Measurements from ENCODE around the gene RNASE7.

DNA sequence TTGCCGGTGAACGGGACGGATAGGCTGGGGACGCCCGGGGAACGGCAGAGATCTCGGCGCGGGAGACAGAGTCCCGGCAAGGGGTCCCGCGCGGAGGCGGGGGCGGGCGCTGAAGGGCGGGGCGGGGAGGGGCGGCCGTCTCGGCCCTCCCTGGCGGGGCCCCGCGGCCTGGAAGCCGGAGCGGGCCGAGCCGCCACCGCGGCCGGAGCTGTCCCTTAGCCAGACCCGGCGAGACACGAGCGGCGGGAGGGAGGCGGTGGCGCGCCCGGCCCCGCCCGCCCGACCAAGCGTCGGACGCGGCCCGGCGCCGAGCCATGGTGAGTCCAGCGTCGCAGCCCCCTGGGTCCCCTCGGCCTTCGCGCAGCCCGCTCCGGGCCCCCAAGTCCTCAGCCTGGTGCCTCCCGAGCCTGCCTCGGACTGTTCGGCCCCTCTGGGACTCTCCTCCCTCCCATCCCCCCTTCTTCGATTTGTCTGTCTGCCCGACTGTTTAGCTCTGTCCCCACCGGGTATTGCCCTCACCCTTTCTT, 28.0 kb downstream of the RNASE7 start, which contains the start of gene ARHGEF40:
- no peak for TF ChIP-seq CTCF (tag by site-specific recombination; IDR thresholded peaks at IDR 0.05)
- TF ChIP-seq, protein P1, sequence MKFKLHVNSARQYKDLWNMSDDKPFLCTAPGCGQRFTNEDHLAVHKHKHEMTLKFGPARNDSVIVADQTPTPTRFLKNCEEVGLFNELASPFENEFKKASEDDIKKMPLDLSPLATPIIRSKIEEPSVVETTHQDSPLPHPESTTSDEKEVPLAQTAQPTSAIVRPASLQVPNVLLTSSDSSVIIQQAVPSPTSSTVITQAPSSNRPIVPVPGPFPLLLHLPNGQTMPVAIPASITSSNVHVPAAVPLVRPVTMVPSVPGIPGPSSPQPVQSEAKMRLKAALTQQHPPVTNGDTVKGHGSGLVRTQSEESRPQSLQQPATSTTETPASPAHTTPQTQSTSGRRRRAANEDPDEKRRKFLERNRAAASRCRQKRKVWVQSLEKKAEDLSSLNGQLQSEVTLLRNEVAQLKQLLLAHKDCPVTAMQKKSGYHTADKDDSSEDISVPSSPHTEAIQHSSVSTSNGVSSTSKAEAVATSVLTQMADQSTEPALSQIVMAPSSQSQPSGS (tag by site-specific recombination; IDR thresholded peaks at IDR 0.05; ENCODE audit: low read depth), result no peak

Data from HEK293 (cell line).